ENCODE measurements around the gene PBXIP1.
A peak's percentile ranks its signal among the peaks of the same experiment; 100 is the strongest.

The PBXIP1 gene

DNA sequence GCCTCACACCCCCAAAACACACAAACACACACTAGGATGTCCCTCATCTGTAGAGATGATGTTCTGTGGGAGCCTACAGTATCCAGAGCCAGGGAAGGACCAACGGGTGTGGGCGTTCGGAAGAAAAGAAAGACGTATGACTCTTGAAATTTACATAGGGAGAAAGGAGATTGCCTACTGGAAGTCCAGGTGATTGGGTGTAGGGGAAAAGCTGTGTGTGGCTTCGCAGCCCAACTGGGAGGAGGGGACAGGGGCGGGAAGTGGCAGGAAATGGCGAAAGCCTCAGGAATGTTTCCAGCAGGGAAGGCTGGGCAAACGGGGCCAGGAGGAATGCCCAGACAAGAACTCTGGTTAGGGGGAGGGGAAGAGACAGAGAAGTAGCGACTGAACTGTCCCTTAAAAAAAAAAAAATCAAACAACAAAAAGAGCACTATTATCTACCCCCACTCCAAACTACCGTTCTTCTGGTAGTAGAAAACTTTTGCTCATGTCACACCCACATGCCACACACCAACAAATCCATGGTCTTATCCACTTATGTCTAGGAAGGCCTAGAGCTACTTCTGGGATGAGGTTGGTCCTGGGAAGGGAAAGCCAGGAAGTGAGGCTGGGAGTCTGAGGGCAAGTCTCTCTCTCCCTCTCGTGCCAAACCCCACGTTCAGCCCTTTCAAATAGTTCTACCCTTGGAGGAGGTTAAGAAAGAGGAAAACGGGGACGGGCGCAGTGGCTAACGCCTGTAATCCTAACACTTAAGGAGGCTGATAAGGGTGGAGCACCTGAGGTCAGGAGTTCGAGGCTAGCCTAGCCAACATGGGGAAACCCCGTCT lies 16.8 kb upstream of the PBXIP1 start:
- peak; percentile 38 for DNase-seq

DNA sequence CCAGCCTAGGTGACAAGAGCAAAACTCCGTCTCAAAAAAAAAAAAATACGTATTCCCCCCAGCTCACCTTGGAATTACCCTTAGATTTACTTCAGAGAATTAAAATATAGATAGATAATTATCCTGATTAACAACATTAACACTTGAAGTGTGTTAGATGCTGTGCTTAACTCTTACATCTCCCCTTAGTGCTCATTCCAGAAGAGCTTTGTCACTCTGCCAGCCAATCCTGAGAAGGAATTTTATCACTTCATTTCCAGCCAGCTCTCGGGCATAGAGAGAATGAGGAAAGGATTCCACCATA lies 16.3 kb upstream of the PBXIP1 start:
- no peak for DNase-seq

DNA sequence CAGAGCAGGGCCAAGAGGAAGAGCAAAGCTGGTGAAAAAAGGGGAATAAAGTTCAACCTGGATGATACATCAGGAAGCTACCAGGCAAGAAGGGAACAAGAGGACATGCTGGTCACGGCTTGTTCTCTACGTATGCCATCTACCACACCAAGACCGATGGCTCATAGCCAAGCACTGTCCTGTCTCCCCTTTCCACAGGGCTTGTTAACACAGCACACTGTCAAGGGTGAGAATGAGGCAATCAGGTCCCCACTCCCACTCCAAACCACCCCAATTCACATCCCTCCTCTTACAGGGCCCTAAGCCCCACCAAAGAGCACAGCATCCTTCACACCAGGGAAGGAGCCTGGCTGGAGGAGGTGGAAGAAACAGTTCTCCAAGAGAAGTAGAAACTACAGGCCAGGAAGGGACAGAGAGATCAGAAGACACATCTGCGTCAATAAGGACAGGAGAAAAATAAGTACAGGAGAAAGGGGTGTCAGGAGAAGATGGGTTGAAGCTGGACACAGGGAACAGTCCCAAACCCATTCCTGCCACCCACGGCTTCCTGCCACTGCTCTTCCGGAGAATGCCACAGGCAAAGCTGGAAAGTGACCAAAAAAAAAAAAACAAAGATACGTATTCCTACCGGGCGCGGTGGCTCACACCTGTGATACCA lies 15.6 kb upstream of the PBXIP1 start:
- no peak for DNase-seq

DNA sequence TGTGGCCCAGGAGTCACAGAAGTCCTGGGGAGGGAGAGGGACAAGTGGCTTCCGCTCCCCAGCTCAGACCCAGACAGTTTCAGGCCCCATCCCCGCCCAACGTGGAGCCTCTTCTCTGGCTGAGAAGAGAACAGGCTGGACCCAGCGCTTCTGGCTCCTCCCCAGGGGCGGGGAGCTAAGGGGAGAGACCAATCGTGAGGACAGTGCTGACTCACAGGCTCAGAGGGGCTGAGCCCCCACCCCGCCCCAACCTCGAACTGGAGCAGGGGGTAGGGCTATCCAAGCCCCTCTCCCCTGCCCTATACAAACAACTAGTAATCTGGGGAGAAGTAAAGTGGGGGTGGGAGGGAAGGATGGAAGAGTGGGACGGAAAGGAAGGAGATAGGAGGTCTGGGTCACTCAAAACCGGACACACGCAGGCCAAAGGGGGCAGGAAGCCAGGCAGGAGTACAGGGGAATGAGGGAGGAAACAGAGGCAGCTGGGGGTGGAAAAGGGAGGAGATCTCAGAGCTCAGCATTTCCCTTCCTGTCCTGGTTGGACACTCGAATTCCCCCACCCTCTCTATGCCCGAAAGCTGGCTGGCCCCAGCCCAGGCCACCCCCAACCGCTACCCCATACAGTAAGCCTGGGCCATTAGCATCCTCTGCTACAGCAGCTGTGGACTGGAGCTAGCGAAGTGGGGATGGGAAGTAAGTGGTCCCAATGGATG lies 14.9 kb upstream of the PBXIP1 start, which contains the start of gene SHC1:
Gene SHC1, minus strand, starts transcription at position 117 of the 710 bp plus-strand sequence. CDS start 221 bp downstream, outside the sequence.
- DNase-seq: peak; percentile 85

DNA sequence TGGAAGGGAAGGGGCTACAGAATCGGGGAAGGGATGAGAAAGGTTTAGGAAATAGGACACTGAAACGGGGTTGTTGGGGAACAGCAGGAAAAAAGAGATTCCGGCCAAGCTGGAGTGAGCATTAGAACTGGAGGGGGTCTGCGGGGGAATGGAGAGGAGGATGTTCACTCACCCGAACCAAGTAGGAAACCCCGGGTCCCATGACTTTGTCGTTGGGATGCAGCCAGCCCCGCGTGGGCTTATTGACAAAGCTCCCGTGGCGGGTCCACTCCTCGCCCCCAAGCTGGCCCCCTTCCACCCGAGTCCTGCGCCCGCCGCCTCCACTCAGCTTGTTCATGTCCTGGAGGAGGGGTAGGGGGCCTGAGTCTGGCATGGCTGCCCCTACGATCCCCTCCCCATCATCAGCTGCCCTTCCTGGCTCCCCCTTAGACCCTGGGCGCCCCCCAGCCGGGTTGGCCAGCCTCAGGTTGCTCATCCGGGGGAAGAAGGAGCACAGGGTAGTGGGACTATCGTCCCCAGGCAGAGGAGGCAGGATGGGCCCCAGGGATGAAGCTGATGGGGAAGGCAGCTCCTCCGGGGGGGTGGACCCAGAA lies 14.1 kb upstream of the PBXIP1 start:
- no peak for DNase-seq

DNA sequence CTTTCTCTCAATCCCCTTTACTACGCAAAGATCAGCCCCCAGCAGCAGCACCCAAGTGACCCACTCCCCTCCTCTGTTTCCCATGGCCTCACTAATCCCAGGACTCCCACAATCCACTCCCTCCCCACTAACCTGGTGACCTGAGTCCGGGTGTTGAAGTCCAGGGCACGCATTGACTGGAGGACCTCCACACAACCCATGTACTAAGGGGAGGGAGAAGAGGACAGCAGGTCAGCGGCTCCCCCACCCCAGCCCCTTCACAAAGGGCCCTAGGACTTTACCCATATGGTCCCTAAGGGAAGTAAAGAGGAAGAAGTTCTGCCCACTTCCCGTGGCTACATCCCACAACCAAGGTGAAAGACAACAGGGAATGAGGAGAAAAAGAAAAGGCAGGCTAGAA lies 13.3 kb upstream of the PBXIP1 start:
- no peak for DNase-seq

DNA sequence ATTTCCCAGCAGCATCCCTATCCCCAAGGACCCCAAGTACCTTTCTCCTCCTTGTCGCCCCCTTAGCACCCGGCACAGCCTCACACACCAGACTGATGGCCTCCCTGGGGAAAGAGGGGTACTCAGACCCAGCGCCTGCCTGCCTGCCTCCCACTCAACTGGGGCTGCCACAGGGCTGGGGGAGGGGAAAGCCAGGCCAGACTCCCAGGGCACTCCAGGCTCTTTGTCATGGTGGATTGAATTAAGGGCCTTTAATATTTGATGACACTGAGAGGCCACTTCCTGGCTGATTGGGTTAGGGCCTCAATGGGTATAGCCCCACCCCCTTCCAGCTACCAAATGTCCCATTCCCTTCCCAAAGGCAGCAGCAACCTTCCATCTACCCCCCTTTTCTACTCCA lies 12.8 kb upstream of the PBXIP1 start:
- DNase-seq: no peak

DNA sequence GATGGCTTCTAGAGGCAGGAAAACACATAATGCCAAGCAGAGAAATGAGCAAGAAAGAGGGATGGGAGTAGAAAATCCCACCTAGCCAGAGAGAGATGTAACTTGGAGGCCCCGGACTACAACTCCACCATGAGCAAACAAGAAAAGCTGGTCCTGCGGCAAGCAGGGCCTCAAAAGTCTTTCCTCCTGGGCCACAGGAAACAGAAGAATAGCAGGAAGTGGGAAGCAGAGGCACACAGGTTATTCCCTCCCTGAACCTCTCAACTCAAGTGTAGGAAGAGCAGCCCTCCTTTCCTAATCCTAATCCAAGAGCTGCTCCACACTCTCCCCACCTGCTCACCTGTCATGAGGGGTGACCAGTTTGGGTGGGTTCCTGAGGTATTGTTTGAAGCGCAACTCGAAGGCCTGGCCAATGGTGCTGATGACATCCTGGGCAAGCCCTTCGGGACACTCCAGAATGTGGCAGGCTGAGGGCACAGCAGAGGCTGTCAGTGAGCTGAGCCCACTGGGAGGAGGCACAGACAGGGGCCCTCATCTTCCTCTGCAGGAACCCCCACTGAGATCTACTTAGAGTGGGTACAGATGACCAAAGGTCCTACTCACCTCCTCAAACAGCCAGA lies 11.5 kb upstream of the PBXIP1 start:
- no peak for DNase-seq

DNA sequence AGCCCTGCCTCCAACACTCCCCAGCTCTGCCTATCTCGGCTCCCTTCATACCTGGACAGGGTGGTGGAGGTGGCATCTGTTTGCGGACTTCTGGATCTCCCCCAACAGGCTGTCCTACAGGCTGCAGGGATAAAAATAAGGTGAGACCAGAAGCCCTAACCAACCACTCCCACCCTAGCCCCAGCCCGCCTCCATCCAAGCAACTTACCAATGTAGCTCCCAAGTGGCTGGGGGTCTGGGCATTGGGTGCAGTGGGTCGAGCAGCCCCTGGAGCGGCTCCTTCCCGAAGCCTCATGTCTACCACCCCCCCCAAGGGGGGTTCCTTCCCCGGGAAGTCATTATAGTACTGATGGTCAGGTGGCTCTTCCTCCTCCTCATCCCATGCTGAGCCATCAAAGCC lies 10.2 kb upstream of the PBXIP1 start:
- DNase-seq: no peak

DNA sequence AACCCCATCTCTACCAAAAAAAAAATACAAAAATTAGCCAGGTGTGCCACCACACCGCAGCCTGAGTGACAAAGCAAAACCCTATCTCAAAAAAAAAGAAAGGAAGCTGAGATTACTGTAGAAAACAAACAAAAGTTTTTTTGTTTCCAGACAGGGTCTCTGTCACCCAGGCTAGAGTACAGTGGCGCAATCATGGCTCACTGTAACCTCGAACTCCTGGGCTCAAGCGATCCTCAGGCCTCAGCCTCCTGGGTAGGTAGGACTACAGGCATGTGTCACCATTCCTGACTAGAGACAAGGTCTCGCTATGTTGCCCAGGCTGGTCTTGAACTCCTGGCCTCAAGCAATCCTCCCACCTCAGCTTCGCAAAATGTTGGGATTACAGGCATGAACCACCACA lies 8.5 kb upstream of the PBXIP1 start:
- DNase-seq: no peak

DNA sequence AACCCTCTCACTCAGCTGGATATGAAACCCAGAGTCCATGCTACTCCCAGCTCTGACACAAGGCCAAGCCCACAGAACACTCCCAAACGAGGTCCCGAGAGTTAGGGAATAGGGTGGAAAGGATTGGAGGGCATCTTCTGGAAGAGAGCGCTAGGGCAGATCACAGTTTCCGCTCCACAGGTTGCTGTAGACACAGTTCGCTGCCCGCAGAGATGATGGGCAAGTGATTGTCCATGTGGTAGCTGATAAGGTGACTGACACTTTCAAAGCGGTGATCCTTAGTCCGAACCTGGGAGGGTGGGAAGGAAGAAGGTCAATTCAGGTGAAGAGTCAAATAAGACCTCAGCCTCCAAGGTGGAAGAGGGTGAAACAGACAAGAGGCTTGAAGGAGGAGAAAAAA lies 7.7 kb upstream of the PBXIP1 start:
- no peak for DNase-seq

DNA sequence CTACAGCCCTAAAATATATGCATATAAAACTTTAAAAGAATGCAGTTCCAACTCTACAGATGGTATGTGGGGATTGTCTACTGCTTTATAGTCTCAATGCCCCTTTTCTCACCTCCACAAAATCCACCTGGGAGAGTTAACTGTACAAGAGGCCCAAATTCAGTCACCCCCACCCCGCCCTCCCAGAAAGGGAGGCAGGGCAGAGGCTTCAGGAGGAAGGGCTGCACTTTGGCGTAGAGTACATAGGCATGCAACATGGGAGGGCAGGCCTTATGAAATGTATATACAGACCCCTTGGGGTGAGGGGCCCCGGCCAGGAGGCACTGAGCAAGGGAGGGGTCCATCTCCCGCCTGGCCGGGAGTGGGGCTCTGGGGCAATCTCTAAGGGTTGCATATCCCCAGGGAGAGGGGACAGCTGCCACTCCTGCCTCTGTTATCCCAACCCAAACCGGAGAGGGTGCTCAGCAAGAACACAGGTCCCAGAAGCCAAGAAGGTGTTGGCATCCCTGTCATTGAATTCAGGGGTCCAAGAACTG lies 7.0 kb upstream of the PBXIP1 start:
- DNase-seq: no peak

DNA sequence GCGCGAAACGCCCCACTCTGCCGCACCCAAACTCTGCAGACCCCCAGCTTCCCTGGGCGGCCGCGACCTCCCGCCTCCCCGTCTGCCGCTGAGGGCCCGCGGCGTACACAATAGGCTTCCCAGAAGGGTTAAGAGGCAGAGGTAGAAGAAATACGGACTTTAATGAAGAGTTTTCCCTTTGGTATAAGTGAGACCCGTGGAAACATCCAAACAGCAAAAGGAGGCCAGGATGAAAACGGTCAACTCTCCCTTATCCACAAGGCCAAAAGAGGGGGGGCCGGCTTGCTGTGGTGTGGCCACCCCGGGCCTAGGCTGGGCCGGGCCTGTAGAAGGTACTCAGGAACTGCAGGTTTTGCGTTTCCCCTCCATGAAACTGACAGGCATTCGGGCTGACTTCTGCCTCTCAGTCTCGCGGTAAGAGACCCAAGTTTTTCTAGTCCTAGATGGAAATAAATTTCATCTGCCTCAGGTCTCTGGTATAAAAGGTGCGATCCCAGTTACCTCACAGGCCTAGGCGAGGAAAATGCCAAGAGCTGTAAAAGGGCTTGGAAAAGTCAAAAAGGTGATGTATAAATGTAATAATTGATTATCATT lies 6.4 kb upstream of the PBXIP1 start:
- DNase-seq: no peak

DNA sequence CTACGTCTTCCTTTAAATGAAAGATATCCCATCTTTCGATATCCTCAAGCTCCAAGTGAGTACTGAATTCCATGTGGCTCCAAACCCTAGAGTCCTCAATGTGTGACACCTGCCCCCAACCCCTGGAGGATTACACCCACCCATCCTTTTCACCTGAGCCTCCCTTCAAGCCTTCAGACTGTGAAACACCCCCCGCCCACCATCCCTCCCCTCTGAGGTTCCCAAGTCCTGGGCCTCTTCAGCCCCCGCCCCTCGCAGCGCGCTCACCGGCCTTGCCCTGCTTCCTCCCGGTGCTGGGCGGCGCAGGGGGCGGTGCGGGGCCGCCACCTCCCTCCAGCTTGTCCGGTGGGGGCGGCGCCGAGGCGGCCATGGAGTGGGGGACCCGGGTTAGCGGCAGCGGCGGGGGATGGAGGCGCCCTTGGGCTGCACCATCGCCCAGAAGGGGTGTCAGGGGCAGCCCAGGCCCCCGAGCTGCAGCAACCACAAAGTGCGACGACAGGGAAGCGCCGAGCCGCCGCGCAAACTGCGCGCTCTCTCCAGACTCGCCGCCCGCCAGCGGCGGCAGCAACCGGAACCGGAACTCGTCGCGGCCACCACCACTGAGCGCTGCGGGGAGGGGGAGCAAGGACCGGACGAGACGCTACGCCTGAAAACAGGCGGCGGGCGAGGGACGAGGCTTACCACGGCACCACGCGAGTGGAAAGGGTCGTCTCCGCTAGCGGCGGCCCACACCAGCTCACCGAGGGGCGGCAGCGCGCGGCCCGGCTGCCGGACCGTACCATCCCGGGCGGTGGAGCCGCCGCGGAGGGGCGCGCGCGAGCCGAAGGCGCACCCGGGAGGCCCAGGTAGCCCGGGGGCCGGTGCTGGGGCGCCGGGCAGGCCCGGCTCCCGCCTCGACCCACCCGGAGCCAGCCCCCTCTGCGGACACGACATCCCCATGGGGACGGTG lies 5.6 kb upstream of the PBXIP1 start, which contains the start of gene PYGO2:
Gene PYGO2, minus strand, starts transcription at position 576 of the 949 bp plus-strand sequence. Its CDS starts 206 bp downstream, at position 370.
- peak; percentile 81 for DNase-seq

DNA sequence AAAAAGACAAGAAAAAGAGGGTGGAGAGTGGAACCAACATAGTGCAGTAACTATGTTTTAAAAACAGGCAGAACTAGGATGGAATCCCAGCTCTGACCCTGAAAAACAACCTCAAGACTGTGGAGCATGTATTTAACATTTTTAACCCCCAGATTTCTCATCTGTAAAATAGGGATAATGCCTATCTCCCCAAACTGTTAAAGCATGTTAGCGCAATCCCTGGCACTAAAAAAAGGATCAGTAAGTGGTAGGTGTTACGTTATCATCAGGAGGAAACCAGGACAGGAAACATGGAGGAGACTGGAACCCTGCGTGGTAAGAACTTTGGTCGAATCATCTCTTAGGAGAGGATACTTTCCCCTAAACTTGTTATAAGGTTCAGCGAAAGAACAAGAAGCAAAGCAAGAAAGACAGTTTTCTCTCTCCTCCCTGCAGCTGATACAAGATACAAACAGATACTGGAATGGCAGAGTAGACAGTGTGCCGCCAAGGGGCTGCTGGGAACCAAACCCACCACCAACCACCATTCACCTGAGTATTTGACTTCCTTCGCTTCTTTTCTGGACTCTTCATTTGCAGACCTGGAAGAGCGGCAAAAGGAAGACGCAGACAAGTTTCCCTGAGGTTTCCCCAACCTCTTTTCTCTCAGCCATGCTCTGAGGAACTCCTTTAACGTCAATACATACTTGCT lies 4.7 kb upstream of the PBXIP1 start:
- DNase-seq: no peak

DNA sequence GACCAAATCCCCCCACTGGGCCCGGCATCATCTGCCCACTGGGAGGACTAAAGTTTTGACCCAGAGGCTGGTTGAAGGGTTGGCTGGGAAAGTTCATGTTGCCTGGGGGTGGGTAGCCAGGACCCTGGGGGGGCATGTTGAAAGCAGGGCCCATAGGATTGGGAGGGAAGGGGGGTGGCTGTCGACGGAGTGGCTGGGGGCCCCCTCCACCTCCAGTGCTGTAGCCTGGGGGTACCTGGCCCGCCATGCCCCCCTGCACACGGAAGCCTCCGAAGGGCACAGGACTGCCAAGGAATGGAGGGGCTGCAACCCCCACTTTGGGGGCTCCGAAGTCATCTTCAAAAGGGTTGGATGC lies 3.5 kb upstream of the PBXIP1 start:
- no peak for DNase-seq

DNA sequence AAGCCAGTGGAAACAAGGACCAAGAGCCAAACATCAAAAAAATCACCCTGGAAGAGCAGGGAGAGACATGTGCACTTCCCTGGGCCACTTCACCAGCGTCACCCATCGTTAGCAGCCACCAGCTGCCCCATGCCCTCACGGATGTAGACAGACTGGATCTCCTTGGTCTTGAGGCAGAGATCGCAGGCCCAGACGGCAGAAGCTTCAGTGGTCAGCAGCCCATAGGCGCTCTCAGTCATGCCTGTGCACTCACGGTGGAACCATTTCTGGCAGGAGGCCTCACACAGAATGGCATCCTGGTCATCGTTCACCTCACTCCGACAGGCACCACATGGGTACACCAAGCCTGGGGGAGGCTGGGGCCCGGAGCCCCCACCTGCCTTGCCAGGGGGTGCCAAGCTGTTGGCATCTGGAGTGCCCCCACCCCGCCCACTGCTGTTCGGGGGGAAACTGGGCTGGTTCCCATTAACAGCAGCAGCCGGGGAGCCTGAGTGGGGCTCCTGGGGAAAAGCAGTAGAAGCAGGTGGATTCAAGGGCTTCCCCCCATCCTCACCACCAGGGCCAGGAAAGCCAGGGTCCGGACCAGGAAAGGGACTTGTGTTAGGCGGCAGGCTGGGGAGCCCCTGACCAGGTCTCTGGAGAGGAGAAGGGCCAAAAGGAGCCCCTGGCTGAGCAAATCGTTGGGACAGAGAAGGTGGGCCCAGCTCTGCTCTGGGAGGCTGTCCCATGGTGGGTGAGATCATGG lies 3.0 kb upstream of the PBXIP1 start:
- DNase-seq: no peak

DNA sequence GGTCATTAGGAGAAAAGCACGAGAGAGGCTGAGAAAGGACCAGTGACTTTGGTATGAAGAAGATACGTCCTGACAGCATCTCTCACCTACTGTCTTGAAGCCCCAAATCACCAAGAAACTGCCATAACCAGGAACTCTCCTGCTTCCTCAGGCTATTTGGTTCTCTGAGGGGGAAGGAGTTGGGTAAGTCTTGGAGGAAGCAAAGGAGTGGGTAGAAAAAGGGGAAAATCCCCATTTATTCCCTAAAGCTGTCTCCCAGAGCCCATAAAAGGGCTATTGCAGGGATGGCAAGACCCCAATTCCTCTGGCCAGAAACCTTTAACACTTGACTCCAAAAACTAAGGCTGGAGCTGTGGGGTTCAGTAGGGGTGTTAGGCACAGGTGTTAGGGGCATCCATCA lies 2.1 kb upstream of the PBXIP1 start:
- no peak for DNase-seq

DNA sequence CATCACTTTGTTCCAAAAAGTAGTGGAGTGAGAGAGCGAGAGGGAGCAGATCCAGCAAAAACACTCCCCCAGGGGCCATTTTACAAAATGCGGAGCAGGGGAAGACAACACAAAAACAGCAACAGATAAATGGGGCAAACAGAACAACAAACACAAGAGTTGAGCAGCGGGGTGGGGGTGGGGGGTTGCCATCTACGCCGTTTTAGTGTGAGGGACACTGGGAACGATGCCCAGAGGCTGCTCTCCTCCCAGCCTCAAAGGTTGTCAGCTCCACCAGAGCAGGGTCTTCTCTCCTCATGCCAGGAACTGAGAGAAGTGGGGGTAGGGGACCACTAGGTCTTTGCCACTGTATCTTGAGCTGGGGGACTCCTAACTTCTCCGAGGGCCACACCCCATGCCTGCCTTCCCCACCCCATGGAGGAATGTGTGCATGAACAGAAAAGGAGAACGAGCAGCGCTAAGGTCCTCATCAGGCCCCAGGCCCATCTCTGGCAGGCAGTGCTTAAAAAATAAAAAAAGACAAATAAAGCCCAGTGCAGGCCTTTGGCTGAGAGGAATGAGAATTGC lies 1.3 kb upstream of the PBXIP1 start:
- DNase-seq: no peak

DNA sequence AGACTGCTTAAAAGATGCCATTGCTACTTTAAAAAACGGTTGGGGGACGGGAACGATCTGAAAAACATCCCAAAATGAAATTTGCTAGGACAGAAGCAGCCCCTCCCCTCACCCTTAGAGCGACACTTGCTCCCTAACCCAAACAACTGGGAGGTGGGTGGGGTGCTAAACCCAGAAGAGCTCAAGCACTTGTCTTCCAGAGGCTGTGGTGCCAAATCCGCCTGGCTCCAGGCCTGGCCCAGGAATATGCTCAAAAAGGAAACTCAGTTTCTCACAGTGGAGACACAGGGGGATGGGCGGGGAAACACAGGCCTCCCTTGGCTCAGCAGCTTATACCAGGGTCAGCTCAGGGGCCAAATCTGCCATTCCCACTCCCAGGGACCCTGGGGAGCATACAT lies 644 bp upstream of the PBXIP1 start:
- no peak for DNase-seq
